ENCODE measurements around the gene OPALIN. TPM values are rescaled to one million over a fixed set of nuclear protein-coding genes. Genes with fewer than 3 reads are reported as not detected.
"Not testable (repeated sequence)": the region's sequence is repeated elsewhere in the genome, so short reads cannot be mapped to it uniquely, and the experiment has no call there.

OPALIN gene
- total RNA-seq, 1 donor from 2014 or later, result not detected

- no peak for DNase-seq
Measured at GRCh38 chr10:96338279-96338925, 20.4 kb downstream of the OPALIN start.

GRCh38 chr10:96337106-96337505, 21.7 kb downstream of the OPALIN start:
- no peak for DNase-seq

- no peak for DNase-seq
Measured at GRCh38 chr10:96334616-96335526, 23.9 kb downstream of the OPALIN start.

GRCh38 chr10:96333101-96333500, 25.7 kb downstream of the OPALIN start:
- no peak for DNase-seq

GRCh38 chr10:96327462-96327861, 31.3 kb downstream of the OPALIN start:
- DNase-seq, result no peak

- DNase-seq, result no peak
Measured at GRCh38 chr10:96325719-96326373, 33.0 kb downstream of the OPALIN start.

GRCh38 chr10:96324447-96324846, 34.4 kb downstream of the OPALIN start:
- no peak for DNase-seq

- DNase-seq, result no peak
Measured at GRCh38 chr10:96322275-96322674, 36.5 kb downstream of the OPALIN start.

GRCh38 chr10:96321822-96322221, 37.0 kb downstream of the OPALIN start:
- no peak for DNase-seq

- no peak for DNase-seq
Measured at GRCh38 chr10:96319754-96320474, 38.9 kb downstream of the OPALIN start.

- DNase-seq, result no peak
Measured at GRCh38 chr10:96317067-96317833, 41.6 kb downstream of the OPALIN start.

- DNase-seq, result no peak
Measured at GRCh38 chr10:96313344-96313743, 45.5 kb downstream of the OPALIN start.

- DNase-seq, result no peak
Measured at GRCh38 chr10:96311180-96311715, 47.6 kb downstream of the OPALIN start.

- no peak for DNase-seq
Measured at GRCh38 chr10:96310321-96310669, 48.5 kb downstream of the OPALIN start.

GRCh38 chr10:96309628-96310320, 49.0 kb downstream of the OPALIN start:
- DNase-seq, result no peak

GRCh38 chr10:96308854-96309253, 49.9 kb downstream of the OPALIN start:
- DNase-seq, result not testable (repeated sequence)

- no peak for DNase-seq
Measured at GRCh38 chr10:96306516-96306915, 52.3 kb downstream of the OPALIN start.

- DNase-seq, result no peak
Measured at GRCh38 chr10:96305019-96305418, 53.8 kb downstream of the OPALIN start.

GRCh38 chr10:96304230-96304629, 54.6 kb downstream of the OPALIN start, which contains the start of gene DNTT:
Gene DNTT (plus strand): TSS chr10:96304434. CDS start chr10:96304498, 64 bp downstream.
- no peak for DNase-seq

GRCh38 chr10:96301616-96302015, 57.2 kb downstream of the OPALIN start:
- DNase-seq, result no peak

- DNase-seq, result no peak
Measured at GRCh38 chr10:96299383-96299782, 59.4 kb downstream of the OPALIN start.
